LNCaP clone FGC (cell line): ENCODE measurements around the gene AATK.

Source experiments
- DNase-seq: peaks from one replicate; pipeline ENCODE4 v3.0.0-alpha.2; 2011; ENCODE audit warnings: low read depth
- H3K4me3 ChIP-seq: 2 replicates; pipeline ENCODE4 v1.5.1; 2011; ENCODE audit warnings: mild to moderate bottlenecking, low read depth, low read length, control low read depth
- CTCF ChIP-seq: IDR thresholded peaks from 2 replicates; pipeline ENCODE4 v1.5.1; 2012; ENCODE audit warnings: mild to moderate bottlenecking; ENCODE audit not compliant: control insufficient read depth, insufficient read depth; ENCODE audit errors: extremely low read depth

Gene AATK

GRCh38 chr17:81196505-81197408, 30.7 kb upstream of the AATK start:
- no peak overlapping the region for H3K4me3 ChIP-seq
- no peak for TF ChIP-seq CTCF
- DNase-seq: no peak

DNA sequence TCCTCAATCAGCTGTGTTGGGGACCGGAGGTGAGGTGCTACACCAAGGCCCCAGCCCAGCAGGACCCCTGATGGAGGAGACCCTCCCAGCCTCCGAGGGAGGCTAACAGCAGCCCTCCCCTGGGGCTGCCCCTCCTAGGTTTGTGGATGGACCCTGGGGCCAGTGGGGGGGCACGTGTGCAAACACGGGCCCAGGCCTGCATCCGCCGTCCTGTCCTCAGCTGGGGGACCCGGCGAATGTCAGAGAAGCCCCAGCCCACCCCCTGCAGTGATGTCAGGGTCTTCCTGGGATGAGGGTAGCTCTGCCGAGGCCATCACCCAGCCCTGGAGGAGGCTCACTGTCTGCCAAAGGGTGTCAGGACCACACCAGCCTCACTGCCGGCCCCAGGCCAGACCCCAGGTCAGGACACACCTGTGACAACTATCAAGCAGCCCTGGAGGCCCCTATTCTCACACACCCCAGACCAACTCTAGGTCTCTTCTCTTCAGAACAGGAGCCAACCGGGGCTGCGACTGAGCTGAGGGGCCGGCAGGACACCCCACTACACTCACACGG, 30.0 kb upstream of the AATK start:
- no peak overlapping the region for H3K4me3 ChIP-seq
- no peak for DNase-seq
- TF ChIP-seq CTCF: no peak

DNA sequence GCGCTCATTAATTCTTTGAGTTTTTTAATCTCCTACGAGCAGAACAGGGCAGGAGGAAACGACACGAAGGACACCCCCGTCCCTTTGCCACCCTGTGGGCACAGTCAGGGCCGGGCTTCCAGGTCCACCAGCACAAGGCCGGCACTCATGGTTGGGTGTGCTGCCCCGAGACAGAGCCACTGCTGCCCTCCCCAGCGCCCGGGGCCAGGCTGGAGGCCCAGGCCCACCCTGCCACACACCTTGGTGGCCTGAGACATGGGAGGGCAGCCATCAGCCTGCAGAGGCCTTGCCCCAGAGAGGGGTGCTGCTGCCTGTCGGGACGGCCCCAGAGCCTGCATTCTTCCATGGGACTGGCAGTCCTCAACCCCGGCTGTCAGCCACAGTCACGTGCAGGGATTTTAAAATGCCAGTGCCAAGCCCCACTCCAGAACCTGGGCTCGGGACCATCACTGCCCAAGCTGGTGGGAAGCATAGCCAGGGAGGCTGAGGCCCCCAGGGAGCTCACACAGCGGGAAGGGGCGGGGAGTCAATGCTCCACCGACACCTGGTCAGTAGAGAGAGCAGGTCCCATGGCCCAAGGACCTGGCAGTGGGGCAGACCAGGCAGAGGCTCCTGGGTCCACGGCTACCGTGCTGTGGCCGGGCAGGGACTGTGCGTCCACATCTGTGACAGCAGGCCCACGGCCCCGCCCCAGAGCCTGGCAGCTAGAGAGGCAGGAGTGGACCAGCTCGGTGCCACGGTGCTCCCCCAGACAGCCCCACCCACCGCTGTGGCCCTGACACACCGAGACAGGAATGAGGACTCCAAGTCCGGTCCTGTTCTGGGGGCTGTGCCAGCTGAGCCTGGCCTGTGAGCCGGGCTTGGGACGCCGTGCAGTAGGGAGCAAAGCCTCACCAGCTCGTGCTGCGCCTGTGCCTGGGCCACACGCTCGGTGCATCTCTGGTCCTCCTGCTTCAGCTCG, 29.2 kb upstream of the AATK start:
- DNase-seq: no peak
- no peak overlapping the region for H3K4me3 ChIP-seq
- TF ChIP-seq CTCF: no peak

GRCh38 chr17:81194225-81194760, 28.3 kb upstream of the AATK start:
- no peak for DNase-seq
- no peak overlapping the region for H3K4me3 ChIP-seq
- no peak for TF ChIP-seq CTCF

- DNase-seq: no peak
- no peak for TF ChIP-seq CTCF
Measured at GRCh38 chr17:81193470-81194224, 27.6 kb upstream of the AATK start.

DNA sequence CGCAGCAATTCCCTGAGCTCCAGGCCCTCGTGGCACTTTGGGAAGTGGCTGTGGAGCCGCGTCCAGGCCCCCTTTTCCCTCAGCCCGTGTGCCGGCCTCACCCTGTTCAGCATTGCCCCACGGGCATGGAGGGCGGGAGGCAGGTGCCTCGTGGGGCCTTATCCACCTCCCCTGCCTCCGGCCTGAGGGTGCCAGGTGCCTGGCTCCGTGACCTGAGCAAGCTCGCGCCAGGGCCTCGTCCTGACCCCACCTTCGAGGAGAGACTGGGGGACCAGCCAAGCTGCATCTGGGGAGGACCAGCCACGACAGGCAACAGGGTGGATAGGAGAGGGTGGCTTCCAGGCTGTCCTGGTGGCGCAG, 27.0 kb upstream of the AATK start:
- TF ChIP-seq CTCF: no peak
- H3K4me3 ChIP-seq: no peak overlapping the region
- DNase-seq: no peak

More at GRCh38 chr17:81193470-81194224, 27.6 kb upstream of the AATK start:
- no peak overlapping the region for H3K4me3 ChIP-seq
